HepG2 (cell line): ENCODE measurements around the gene FBXO9. TPM values are rescaled to one million over a fixed set of nuclear protein-coding genes. Genes with fewer than 3 reads are reported as not detected.
A peak's percentile ranks its signal among the peaks of the same experiment; 100 is the strongest.

Experiments
- GATAD2A ChIP-seq: IDR thresholded peaks from 2 replicates; pipeline ENCODE4 v1.6.1; 2016
- HMG20A ChIP-seq: IDR thresholded peaks from 2 replicates; pipeline ENCODE4 v1.6.1; 2016; ENCODE audit warnings: borderline replicate concordance
- YEATS4 ChIP-seq: sonication (generic); formaldehyde crosslinking; IDR thresholded peaks from 2 replicates; pipeline ENCODE4 v1.4.0; 2020; ENCODE audit warnings: missing genetic modification reagents, borderline replicate concordance
- ZBTB1 ChIP-seq: sonication (generic); formaldehyde crosslinking; IDR thresholded peaks from 2 replicates; pipeline ENCODE4 v1.4.0; 2020; ENCODE audit warnings: missing genetic modification reagents, borderline replicate concordance
- ZMYM2 ChIP-seq: sonication (generic); formaldehyde crosslinking; IDR thresholded peaks from 2 replicates; pipeline ENCODE4 v1.8.0; 2022; ENCODE audit warnings: mild to moderate bottlenecking, missing genetic modification reagents
- ZNF3 ChIP-seq: IDR thresholded peaks from 2 replicates; pipeline ENCODE4 v1.7.0; 2017; ENCODE audit warnings: inconsistent platforms
- ZNF7 ChIP-seq: IDR thresholded peaks from 2 replicates; pipeline ENCODE4 v1.6.1; 2016; ENCODE audit warnings: missing biosample characterization, missing genetic modification reagents
- ZNF766 ChIP-seq: sonication (generic); formaldehyde crosslinking; IDR thresholded peaks from 2 replicates; pipeline ENCODE4 v1.5.0; 2020; ENCODE audit warnings: missing genetic modification reagents, borderline replicate concordance
- ZSCAN29 ChIP-seq: sonication (generic); formaldehyde crosslinking; conservative IDR thresholded peaks from 2 replicates; pipeline ENCODE4 v1.4.0; 2020; ENCODE audit warnings: mild to moderate bottlenecking, missing genetic modification reagents
- polyA plus RNA-seq, 8 experiments: library from polyadenylated mRNA; depleted of rRNA in 3 of 8; stranded (reverse) in 7 of 8; unstranded in 1 of 8; fragments of >200 nt; fragmentation: Illumina TruSeq in 4 of 8; extraction: Trizol in 4 of 8; gene quantifications; 2 replicates each; pipeline versions ENCODE4 v1.2.1 to v1.2.3, GENCODE V29; 2011 to 2016; ENCODE audit warnings: low read depth in 4 of 8, missing spikeins in 1 of 8, mixed read lengths in 1 of 8; ENCODE audit not compliant: insufficient read depth in 1 of 8
- total RNA-seq, 5 experiments: library from RNA; depleted of rRNA; stranded (reverse); fragments of >200 nt; fragmentation: Illumina TruSeq; extraction: Trizol; gene quantifications; 2 replicates each; pipeline ENCODE4 v1.2.3, GENCODE V29; 2016; ENCODE audit warnings: low read depth in 1 of 5
- TF ChIP-seq, protein P1 (sequence below): sonication (generic); formaldehyde crosslinking; IDR thresholded peaks from 2 replicates; pipeline ENCODE4 v1.4.0; 2020; ENCODE audit warnings: missing genetic modification reagents, borderline replicate concordance
- TF ChIP-seq, protein P2 (sequence below), 2 experiments: sonication (generic) in 1 of 2; formaldehyde crosslinking in 1 of 2; IDR thresholded peaks; 2 replicates each; pipeline versions ENCODE4 v1.6.1 to v1.9.0; 2014 to 2022; ENCODE audit warnings: antibody characterized with exemption in 1 of 2, borderline replicate concordance in 1 of 2, inconsistent platforms in 1 of 2, low read depth in 1 of 2, missing genetic modification reagents in 1 of 2
- TF ChIP-seq, protein P3 (sequence below): sonication (generic); formaldehyde crosslinking; IDR thresholded peaks from 2 replicates; pipeline ENCODE4 v1.8.0; 2022; ENCODE audit warnings: missing genetic modification reagents, mild to moderate bottlenecking, inconsistent platforms, borderline replicate concordance
- TF ChIP-seq, protein P4 (sequence below): sonication (generic); formaldehyde crosslinking; IDR thresholded peaks from 2 replicates; pipeline ENCODE4 v1.8.0; 2022; ENCODE audit warnings: mild to moderate bottlenecking, missing genetic modification reagents
- TF ChIP-seq, protein P5 (sequence below): sonication (generic); formaldehyde crosslinking; IDR thresholded peaks from 2 replicates; pipeline ENCODE4 v1.4.0; 2020; ENCODE audit warnings: missing genetic modification reagents, borderline replicate concordance
- TF ChIP-seq, protein P6 (sequence below): IDR thresholded peaks from 2 replicates; pipeline ENCODE4 v1.6.1; 2016

FBXO9 gene
- total and polyA plus RNA-seq, 2 of the 13 experiments (the other 11 are each of a cell fraction or from before 2014, with no cell fraction given) = 64.3 to 98.4 TPM

- TF ChIP-seq, protein P1, sequence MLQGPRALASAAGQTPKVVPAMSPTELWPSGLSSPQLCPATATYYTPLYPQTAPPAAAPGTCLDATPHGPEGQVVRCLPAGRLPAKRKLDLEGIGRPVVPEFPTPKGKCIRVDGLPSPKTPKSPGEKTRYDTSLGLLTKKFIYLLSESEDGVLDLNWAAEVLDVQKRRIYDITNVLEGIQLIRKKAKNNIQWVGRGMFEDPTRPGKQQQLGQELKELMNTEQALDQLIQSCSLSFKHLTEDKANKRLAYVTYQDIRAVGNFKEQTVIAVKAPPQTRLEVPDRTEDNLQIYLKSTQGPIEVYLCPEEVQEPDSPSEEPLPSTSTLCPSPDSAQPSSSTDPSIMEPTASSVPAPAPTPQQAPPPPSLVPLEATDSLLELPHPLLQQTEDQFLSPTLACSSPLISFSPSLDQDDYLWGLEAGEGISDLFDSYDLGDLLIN (CRISPR knock-in tag) = no peak
- TF ChIP-seq ZSCAN29 (CRISPR knock-in tag) (peak; percentile 89), YEATS4 (CRISPR knock-in tag) (peak; percentile 65; the same call in 1 of the 2 replicates), HMG20A (CRISPR knock-in tag) (peak; percentile 98), ZNF7 (CRISPR knock-in tag) (no peak), GATAD2A (CRISPR knock-in tag) (peak; percentile 98), ZNF3 (CRISPR knock-in tag) (peak; percentile 75), ZNF766 (CRISPR knock-in tag) (no peak), ZBTB1 (no peak), ZMYM2 (CRISPR knock-in tag) (peak; percentile 94)
- TF ChIP-seq, protein P2, sequence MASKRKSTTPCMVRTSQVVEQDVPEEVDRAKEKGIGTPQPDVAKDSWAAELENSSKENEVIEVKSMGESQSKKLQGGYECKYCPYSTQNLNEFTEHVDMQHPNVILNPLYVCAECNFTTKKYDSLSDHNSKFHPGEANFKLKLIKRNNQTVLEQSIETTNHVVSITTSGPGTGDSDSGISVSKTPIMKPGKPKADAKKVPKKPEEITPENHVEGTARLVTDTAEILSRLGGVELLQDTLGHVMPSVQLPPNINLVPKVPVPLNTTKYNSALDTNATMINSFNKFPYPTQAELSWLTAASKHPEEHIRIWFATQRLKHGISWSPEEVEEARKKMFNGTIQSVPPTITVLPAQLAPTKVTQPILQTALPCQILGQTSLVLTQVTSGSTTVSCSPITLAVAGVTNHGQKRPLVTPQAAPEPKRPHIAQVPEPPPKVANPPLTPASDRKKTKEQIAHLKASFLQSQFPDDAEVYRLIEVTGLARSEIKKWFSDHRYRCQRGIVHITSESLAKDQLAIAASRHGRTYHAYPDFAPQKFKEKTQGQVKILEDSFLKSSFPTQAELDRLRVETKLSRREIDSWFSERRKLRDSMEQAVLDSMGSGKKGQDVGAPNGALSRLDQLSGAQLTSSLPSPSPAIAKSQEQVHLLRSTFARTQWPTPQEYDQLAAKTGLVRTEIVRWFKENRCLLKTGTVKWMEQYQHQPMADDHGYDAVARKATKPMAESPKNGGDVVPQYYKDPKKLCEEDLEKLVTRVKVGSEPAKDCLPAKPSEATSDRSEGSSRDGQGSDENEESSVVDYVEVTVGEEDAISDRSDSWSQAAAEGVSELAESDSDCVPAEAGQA (IDR thresholded peaks at IDR 0.05; ENCODE audit: low read depth) = no peak
- TF ChIP-seq, protein P2 (CRISPR knock-in tag; IDR thresholded peaks at IDR 0.05; ENCODE audit: borderline replicate concordance) = no peak
- TF ChIP-seq, protein P3, sequence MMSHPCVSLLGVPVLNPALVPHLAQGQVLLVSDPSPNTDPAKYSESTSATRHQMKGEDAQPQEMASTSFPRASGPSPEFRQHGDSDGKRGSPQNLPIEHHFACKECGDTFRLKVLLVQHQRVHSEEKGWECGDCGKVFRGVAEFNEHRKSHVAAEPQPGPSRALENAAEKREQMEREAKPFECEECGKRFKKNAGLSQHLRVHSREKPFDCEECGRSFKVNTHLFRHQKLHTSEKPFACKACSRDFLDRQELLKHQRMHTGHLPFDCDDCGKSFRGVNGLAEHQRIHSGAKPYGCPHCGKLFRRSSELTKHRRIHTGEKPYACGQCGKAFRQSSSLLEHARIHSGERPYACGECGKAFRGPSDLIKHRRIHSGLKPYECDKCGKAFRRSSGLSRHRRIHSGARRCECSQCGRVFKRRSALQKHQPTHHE = no peak; the same call in 1 of the 2 replicates
- TF ChIP-seq, protein P4, sequence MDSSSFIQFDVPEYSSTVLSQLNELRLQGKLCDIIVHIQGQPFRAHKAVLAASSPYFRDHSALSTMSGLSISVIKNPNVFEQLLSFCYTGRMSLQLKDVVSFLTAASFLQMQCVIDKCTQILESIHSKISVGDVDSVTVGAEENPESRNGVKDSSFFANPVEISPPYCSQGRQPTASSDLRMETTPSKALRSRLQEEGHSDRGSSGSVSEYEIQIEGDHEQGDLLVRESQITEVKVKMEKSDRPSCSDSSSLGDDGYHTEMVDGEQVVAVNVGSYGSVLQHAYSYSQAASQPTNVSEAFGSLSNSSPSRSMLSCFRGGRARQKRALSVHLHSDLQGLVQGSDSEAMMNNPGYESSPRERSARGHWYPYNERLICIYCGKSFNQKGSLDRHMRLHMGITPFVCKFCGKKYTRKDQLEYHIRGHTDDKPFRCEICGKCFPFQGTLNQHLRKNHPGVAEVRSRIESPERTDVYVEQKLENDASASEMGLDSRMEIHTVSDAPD = 0 out of 2 replicates have a peak, but pooled peaks have one; percentile 56
- TF ChIP-seq, protein P5, sequence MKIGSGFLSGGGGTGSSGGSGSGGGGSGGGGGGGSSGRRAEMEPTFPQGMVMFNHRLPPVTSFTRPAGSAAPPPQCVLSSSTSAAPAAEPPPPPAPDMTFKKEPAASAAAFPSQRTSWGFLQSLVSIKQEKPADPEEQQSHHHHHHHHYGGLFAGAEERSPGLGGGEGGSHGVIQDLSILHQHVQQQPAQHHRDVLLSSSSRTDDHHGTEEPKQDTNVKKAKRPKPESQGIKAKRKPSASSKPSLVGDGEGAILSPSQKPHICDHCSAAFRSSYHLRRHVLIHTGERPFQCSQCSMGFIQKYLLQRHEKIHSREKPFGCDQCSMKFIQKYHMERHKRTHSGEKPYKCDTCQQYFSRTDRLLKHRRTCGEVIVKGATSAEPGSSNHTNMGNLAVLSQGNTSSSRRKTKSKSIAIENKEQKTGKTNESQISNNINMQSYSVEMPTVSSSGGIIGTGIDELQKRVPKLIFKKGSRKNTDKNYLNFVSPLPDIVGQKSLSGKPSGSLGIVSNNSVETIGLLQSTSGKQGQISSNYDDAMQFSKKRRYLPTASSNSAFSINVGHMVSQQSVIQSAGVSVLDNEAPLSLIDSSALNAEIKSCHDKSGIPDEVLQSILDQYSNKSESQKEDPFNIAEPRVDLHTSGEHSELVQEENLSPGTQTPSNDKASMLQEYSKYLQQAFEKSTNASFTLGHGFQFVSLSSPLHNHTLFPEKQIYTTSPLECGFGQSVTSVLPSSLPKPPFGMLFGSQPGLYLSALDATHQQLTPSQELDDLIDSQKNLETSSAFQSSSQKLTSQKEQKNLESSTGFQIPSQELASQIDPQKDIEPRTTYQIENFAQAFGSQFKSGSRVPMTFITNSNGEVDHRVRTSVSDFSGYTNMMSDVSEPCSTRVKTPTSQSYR (CRISPR knock-in tag) = no peak; the same call in 1 of the 2 replicates
- TF ChIP-seq, protein P6, sequence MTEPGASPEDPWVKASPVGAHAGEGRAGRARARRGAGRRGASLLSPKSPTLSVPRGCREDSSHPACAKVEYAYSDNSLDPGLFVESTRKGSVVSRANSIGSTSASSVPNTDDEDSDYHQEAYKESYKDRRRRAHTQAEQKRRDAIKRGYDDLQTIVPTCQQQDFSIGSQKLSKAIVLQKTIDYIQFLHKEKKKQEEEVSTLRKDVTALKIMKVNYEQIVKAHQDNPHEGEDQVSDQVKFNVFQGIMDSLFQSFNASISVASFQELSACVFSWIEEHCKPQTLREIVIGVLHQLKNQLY = peak; percentile 100
Observed at GRCh38 chr6:53134601-53135235, 69.5 kb downstream of the FBXO9 start (continued).
